Left cardiac atrium (tissue), 4 donors: ENCODE measurements around the gene TBC1D9. TPM values are rescaled to one million over a fixed set of nuclear protein-coding genes. Genes with fewer than 3 reads are reported as not detected.

Experiments used
- ATAC-seq, 2 donors: fragments of 200-7000 bp; cut with Tn5 transposase; one replicate each; pipeline ENCODE4 v1.9.1; 2020; ENCODE audit warnings: mild to moderate bottlenecking in 2 of 2, moderate library complexity in 2 of 2
- DNase-seq: peaks from one replicate; pipeline ENCODE4 v3.0.0-alpha.2; 2020
- intact Hi-C, 2 donors: fragments of 100-400 bp; cut with DNase I; formaldehyde crosslinking; loops; one replicate each; pipeline versions ENCODE4 v1.14.1 to v1.15.1; 2022 to 2023
- total RNA-seq, 2 donors: library from RNA; stranded (reverse); fragmentation: NEBNext Ultra II Directional; extraction: Animal tissue kit (Norgen Biotek cat#: 25700); gene quantifications; one replicate each; pipeline ENCODE4 v1.2.1, GENCODE V29; 2021
- donor health status: DM: no; HTN: yes; CAD: no.
- donor health status: DM: no; HTN: yes; CAD: no; lungs with severe emphysema.
- donor health status: DM: yes; HTN: yes; CAD: no.
- donor health status: Dilated cardiomyopathy.

Gene TBC1D9
- total RNA-seq, 2 donors from 2014 or later, result 15.6 to 17.2 TPM

DNA sequence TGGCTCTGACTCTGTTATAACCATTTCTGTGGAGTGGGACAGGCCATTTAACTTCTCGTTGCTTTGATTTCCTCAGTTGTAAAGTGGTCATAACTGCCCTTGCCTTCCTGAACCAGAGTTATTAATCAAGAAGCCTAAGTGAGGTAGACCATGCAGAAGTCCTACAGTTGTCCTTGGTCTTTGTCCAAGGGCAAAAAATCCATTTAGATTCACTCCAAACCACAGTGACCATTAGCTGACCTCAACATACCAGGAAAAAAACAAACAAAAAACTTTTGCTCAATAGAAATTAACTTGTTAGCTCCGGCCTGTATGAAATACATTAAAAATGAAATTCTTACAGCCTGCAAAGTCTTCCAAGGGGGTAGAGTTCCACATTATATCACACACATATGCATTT lies 52.7 kb downstream of the TBC1D9 start:
- intact Hi-C loops, result no loop called here
- DNase-seq (no peak), ATAC-seq (no peak)

DNA sequence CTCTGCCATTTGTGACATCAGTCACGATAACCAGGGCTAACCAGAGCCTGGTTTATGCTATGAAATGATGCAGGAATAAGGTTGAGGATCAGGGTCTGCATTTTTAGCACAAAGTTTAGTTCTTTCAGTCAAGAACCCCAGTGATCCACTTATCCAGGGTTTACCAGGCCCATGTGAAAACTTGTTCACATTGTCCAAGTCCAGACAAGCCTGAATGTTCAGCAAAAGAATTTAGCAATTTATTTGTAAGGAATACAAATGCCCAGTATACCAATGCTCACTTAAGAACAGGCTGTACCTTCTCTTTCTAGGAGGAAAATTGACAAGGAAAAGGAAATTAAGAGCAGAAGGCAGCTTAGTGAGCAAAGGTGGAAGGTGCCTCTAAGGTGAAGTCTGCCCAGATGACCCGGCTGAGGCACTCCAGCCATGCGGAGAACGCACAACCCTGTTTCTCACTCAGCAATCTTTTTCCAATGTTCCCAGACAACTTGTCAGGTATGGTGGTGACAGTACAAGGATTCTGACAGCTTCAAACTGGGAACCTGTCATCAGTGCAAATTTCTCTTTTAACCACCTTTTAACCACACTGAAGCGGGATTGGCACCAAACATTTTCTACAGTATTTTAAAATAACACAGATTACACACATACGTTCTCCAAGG lies 54.0 kb downstream of the TBC1D9 start:
- intact Hi-C loops, result no loop called here
- no peak for DNase-seq
- no peak for ATAC-seq

DNA sequence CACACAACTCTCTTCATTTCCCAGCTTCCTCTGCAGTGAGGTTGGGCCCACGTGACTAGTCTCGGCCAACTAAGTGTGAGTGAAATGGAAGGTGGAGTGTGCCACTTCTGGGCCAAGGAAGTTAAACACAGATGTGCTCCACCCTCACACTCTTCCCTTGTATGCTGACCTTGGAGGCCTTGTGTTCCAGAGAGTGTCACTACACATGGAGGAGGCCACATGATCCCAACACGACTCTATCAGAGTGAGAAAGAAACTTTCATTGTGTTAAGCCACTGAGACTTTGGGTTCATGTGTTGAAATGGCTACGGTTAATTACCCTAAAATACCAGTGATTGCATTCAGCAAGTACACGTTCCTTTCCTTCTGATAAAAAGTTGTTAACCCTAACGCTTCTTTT lies 55.1 kb downstream of the TBC1D9 start:
- intact Hi-C loops, result no loop called here
- DNase-seq (no peak), ATAC-seq (no peak)

DNA sequence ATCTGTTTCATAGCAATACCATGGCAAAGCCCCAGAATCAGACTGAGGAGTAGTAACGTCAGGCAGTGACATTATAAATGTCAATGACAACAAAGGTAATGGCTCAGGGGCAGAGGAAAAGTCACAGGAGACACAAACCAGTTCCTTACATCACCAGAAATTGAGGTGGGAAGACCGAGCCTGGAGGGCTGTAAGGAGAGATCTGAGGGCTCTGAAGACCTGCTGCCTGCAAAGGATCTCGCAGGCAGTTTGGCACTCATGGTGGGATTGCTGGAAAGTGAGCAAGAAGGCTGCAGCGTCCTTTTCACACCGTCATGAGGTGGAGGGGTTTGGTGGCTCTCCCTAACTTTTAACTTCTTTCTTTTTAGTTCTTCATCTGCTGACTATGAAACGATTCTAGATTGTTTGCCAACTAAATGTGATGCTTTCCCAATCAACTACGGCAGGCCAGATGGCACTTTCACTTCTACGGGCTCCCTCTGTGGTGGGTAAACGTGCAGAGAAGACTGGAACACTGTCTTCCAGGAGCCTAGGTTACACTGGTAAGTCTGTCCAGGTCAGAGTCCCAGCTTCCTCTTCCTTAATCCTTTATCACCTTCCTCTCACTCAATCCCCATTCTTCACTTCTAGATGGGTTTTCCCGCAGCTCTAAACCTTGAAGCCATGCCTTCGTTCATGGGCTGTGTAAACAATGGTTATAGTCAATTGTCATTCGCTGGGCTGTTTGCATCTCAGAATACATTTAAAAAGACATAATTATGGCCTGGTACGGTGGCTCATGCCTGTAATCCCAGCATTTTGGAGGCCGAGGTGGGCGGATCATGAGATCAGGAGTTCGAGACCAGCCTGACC lies 58.2 kb downstream of the TBC1D9 start:
- intact Hi-C loops, result no loop called here
- ATAC-seq, result no peak
- DNase-seq, result no peak

DNA sequence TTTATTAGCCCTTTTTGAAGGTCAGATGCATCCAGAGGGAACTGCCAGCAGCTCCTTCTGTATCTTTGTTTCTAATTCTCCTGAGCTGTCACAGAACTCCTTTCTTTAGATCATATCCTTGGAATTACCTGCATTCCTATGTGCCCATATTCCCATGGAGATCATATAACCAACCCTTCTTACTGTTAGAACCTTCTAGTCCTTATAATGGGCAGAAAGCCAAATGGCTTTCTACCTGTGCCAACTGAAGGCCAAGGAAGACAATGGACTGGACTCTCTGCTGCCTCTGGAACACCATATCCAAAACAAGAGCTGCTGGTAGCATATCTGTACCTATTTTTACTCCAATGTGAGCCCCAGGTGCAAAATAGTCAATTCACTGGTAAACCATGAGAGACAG lies 60.7 kb downstream of the TBC1D9 start:
- intact Hi-C loops, result no loop called here
- ATAC-seq, result no peak
- DNase-seq, result no peak

DNA sequence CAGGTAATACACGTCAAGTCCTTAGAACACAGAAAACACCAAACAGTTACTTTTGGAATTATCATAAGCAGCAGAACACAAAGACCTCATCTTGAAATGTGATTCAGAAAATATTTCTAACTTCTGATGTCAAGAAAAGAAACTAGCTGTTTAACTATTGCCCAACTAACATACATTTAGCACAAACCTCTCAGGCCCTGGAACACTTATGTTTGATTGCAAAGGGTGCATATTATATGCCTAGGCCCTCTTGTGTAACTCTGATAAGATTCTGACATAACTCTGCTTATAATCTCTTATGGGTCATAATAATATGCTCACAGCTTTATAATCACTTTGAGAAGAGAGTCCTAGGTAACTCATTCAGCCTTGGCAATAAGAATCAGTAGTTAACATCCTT lies 62.6 kb downstream of the TBC1D9 start:
- ATAC-seq (peak in 1 of 2 donors; percentile 62), DNase-seq (no peak)
- intact Hi-C loops, result no loop called here

DNA sequence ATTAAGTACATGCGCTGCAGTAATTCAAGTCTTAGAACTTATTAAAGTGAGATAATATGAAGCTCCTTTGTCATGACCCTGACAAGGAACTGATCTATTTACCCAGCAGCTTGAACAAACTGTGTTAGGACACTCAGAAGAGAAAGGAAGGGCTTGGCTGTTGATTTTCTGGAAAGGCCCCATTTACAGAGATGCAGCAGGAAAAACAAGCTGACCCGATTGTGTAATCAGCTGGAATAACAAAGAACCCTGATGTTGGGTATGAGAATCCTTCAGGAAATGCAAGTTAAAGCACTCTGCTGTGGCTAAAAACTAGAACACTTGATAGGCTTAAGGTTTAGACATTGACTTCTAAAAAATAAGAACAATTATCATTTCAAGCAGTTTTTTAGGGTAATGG lies 64.8 kb downstream of the TBC1D9 start:
- intact Hi-C loops, result no loop called here
- DNase-seq (no peak), ATAC-seq (peak; percentile 34 to 38)

DNA sequence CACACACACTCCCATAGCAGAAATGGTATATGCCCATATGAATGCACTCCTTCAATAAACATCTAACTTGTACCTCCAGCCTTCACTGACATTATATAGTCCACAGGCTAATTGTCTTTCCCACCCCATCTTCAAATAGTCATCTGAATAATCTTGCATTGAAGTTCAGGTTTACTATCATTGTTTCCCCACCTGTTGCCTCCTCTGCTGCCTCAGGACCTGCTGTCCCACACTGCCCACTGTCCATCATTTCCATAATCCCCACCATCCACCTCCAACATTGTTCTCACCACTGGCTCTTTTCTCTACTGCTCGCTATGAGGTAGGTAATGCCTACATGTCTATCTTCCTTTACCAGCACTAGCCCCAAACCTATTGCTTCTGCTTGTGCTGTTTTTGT lies 66.1 kb downstream of the TBC1D9 start:
- no peak for DNase-seq
- no peak for ATAC-seq
- intact Hi-C loops, result no loop called here

DNA sequence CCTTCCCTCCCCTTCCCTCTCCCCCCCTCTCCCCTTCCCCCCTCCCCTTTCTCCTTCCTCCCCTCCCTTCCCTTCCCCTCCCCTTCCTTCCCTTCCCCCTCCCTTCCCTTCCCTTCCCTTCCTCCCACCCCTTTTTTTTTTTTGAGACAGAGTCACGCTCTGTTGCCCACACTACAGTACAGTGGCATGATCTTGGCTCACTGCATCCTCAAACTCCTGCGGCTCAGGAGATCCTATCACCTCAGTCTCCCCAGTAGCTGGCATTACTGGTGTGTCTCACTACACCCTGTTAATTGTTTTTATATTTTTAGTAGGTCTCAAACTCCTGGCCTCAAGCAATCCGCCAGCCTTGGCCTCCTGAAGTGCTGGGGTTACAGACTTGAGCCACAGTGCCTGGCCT lies 66.6 kb downstream of the TBC1D9 start:
- intact Hi-C loops, result no loop called here
- no peak for ATAC-seq

DNA sequence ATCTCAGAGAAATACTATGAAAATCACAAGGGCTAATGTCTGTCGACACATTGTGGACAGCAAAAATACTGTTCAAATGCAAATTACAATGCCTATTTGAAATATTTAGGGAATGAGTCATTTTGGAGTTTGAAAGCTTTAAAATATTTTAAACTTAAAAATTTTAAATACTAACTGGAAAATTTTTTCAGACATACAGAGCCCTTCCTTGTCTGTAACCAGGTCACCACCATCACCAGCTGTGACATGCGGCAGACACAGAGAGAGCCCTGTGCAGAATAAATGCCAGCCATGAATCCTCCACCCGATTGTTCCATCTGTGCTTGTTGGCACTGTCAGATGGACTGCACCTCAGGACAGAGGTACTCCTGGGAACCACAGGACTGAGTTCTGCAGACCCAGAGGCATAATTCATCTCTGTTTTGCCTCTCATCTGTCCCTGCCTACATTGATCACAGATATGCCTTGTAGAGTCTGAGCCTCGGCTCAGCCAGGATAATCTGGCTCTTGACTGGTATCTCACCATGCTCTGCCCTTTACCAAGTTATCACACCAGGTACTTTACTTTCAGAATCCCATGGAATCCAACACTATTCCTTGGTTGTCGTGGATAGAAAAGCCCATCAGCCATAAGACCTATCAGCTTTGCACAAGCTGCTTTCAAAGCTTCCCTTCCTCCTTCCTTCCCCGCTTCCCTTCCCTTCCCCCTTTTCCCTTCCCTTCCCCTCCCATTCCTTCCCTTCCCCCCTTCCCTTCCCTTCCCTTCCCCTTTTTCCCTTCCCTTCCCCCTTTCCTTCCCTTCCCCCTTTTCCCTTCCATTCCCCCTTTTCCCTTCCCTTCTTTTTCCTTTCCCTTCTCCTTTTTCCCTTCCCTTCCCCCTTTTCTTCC lies 67.2 kb downstream of the TBC1D9 start:
- intact Hi-C loops, result no loop called here
- ATAC-seq (no peak), DNase-seq (no peak)

More for the DNA sequence above, 66.6 kb downstream of the TBC1D9 start:
- no peak for DNase-seq

DNA sequence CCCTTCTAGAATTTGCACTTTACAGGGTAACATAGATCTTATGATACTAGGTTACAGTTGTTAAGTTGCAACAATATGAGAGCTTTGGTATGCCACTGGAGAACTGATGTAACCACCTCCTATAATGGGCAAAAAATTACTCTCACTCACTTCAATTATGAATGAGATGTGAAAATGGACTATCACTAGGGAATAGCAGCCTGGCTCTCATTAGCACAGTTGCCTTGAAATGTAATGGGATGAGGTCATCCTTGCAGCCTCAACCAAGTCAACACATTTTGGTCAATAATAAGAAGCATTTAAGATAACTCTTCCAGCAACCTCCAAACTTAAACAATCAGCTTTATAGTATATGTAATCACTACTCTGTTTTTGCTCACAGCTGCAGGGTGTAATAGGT lies 69.4 kb downstream of the TBC1D9 start:
- DNase-seq (no peak), ATAC-seq (no peak)
- intact Hi-C loops, result no loop called here

DNA sequence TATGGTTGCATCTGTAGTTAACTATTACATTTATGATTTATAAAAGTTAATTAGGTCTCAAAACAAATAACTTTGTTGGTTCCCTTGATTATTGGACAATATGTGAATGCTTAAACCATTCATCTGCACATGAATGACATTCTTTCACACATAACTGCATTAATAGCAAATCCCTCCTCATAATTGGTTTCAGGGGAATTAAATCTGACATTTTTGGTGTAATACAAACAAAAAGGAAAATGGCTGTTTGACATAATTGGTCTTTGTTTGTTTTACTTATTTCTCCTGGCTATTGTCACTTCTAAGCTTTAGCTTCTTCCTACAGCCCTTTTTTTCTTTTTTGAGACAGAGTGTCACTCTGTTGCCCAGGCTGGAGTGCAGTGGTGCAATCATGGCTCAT lies 71.9 kb downstream of the TBC1D9 start:
- DNase-seq (no peak), ATAC-seq (no peak)
- intact Hi-C loops, result no loop called here

DNA sequence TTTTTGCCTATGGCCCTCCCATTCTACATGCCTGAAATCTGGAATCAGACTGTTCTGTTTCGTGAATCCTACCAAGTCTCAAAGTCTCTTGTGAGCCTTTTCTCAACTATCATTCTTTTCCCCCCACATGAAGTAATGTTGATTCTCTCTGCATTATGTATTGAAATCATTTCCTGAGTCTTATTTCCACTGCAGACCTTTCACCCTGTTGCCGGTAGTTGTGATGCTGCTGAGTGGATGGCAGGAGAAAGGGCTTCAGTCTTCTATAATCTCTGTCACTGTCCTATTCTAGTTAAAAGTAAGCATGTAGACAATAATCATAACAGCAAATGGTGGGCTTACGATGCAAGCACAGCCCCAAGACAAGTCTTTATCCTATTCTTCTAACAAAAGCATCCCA lies 75.0 kb downstream of the TBC1D9 start:
- ATAC-seq, result no peak
- no peak for DNase-seq
- intact Hi-C loops, result no loop called here

DNA sequence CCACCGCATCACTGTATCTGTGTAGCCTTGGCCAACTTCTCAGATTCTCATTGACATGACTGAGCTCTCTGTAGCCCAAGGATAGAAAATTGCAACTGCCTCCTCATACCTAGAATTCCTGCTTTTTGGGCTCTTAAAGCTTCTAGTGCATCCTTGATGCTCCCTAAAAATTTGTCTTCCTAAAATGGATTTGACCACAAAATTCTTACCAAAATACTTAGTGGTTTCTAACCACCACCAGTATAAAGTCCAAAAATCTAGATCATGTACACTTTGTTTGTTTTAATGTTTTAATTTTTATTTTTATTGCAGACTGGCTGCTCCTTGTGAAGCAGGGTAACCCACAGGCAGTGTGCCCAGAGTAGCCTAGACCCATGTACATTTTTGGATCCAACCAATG lies 75.5 kb downstream of the TBC1D9 start:
- intact Hi-C loops, result no loop called here
- DNase-seq (no peak), ATAC-seq (no peak)

DNA sequence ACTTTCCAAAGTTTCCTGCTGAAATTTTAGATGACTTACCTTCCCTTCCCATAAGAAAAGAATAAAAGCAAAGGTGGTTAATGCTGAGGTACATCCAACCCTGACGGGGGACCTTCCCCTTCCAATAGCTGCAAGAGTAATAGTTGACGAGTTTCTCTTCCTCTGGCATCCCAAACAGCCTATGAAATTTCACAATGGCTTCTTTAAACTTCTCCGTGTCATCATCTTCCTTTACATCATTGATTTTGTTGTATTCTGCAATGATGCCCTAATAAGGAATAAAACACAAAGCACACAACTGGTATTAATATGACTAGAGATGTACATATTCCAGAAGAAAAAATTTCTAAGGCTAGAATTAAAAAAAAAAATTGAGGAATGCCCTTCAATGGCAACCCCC lies 76.6 kb downstream of the TBC1D9 start:
- ATAC-seq (no peak), DNase-seq (no peak)
- intact Hi-C loops, result no loop called here

DNA sequence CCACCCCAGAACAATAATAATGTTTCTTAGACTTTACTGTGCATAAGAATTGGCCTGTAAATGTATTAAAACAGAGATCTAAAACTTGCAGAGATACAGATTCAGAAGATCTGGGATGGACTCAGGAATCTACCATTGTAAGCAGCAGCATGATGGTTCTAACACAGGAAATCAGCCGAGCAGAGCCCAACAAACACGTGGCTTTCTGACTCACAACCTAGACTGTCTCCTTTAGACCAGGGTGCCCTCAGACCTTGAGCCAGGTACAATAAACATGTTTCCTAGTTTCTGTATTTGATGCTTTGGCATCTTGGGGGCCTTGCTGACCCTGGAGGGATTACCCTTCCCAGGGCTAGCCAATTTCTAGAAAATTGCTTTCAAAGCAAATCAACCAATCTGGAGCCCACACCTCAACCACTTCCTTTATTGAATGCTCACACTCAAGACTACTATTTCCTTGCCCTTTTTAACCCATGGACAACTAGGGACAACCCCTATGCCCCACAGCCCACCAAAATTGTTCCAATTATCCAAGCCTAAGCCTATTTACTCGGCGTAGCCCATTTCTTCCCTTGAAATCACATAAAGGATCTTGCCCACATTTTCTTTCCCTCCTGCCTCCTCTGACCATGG lies 80.5 kb downstream of the TBC1D9 start:
- ATAC-seq (no peak), DNase-seq (no peak)
- intact Hi-C loops, result no loop called here

DNA sequence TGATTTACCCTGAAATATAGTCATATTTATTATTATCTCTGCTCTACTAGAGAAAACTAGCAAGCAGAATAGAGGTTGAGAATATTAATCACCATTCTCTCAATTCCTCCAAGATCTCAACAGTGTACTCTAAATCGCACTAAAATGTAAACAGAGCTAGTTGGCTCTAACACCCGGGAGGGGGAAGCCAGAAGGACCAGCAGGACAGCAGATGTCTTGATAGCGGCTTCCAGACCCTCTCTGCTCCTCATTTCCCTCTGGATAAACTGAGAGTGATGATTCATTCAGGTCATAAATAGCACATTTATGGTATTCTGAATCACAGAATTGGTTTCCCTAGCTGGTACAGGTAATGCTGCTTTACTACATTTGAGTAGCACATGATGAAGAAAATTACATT lies 82.5 kb downstream of the TBC1D9 start:
- ATAC-seq, result no peak
- intact Hi-C loops, result no loop called here
- no peak for DNase-seq

DNA sequence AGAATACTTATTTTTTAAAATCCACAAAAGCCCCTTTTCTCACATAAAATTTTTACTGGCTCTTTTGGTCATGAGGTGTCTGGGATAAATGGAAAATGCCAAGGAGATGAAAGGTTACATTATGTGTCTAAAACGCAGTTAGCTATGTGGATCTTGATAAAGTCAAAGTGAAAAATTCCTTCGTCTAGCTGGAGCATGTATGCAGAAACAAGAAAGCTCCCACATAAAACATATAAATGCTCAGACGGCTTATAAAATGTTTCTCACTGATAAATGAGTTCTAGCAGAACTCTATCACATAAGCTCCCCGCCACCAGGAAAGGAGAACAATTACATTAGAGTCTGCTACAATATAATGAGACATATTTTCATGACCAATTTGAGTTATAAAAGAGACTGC lies 83.8 kb downstream of the TBC1D9 start:
- ATAC-seq (no peak), DNase-seq (no peak)
- intact Hi-C loops, result no loop called here

DNA sequence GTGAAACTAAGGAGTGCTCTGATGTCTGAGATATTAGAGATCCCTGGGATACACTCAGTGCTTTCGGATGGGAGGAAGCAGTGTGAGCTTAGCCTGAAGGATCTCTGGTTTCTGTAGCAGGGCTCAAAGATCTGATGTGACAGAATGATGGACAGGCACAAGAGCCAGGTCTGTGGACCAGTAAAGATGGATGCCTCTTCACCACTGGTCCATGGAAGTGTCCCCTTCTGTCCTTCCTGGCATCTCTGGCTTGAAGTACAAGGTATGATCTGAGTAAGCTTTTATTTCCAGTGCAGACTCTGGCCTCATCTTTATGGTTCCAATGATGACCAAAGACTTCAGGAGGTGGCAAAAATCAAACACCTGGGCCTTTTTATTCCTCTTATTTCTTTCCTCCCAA lies 88.1 kb downstream of the TBC1D9 start:
- intact Hi-C loops, result no loop called here
- no peak for ATAC-seq
- no peak for DNase-seq
